Measurements from ENCODE around the gene MCF2L.

Gene MCF2L

GRCh38 chr13:113141601-113141970, 172.6 kb downstream of the MCF2L start:
- H3K27ac ChIP-seq = no peak overlapping the region
- in situ Hi-C loops (cut with HindIII; ENCODE audit: low pct_ligation_motif_present, low sequenced_read_pairs) = no loop called here
- TF ChIP-seq CTCF (IDR thresholded peaks at IDR 0.05; ENCODE audit: low read depth, low read length, missing control alignments) = no peak
- H3K4me3 ChIP-seq (ENCODE audit: low read depth, low read length) = no peak overlapping the region
- DNase-seq = no peak
- H3K27me3 ChIP-seq (replicated peaks) = peaks cover 4% of the 10 kb centered on the region
- H3K36me3 ChIP-seq (replicated peaks) = no peaks in the 10 kb centered on the region

- no peak for TF ChIP-seq CTCF (IDR thresholded peaks at IDR 0.05; ENCODE audit: low read depth, low read length, missing control alignments)
- Histone ChIP-seq H3K4me3 (ENCODE audit: low read depth, low read length) (no peak overlapping the region), H3K27ac (no peak overlapping the region), H3K36me3 (replicated peaks) (no peaks in the 10 kb centered on the region), H3K27me3 (replicated peaks) (peaks cover 4% of the 10 kb centered on the region)
- in situ Hi-C loops (cut with HindIII; ENCODE audit: low pct_ligation_motif_present, low sequenced_read_pairs) = no loop called here
- DNase-seq = no peak
These were observed 173.9 kb downstream of the MCF2L start for GRCh38 chr13:113142876-113143275.

GRCh38 chr13:113143466-113144254, 174.6 kb downstream of the MCF2L start:
- no peak for TF ChIP-seq CTCF (IDR thresholded peaks at IDR 0.05; ENCODE audit: low read depth, low read length, missing control alignments)
- H3K27ac ChIP-seq = no peak overlapping the region
- no peaks in the 10 kb centered on the region for H3K36me3 ChIP-seq (replicated peaks)
- in situ Hi-C loops (cut with HindIII; ENCODE audit: low pct_ligation_motif_present, low sequenced_read_pairs) = no loop called here
- DNase-seq = no peak
- peaks cover 4% of the 10 kb centered on the region for H3K27me3 ChIP-seq (replicated peaks)
- H3K4me3 ChIP-seq (ENCODE audit: low read depth, low read length) = no peak overlapping the region

- Histone ChIP-seq H3K27ac (no peak overlapping the region), H3K27me3 (replicated peaks) (peaks cover 4% of the 10 kb centered on the region), H3K4me3 (ENCODE audit: low read depth, low read length) (no peak overlapping the region), H3K36me3 (replicated peaks) (no peaks in the 10 kb centered on the region)
- DNase-seq = no peak
- in situ Hi-C loops (cut with HindIII; ENCODE audit: low pct_ligation_motif_present, low sequenced_read_pairs) = no loop called here
- TF ChIP-seq CTCF (IDR thresholded peaks at IDR 0.05; ENCODE audit: low read depth, low read length, missing control alignments) = no peak
These were observed 175.2 kb downstream of the MCF2L start for GRCh38 chr13:113144255-113144629.

GRCh38 chr13:113145496-113145895, 176.5 kb downstream of the MCF2L start:
- in situ Hi-C loops (cut with HindIII; ENCODE audit: low pct_ligation_motif_present, low sequenced_read_pairs) = no loop called here
- Histone ChIP-seq H3K36me3 (replicated peaks) (no peaks in the 10 kb centered on the region), H3K27me3 (replicated peaks) (peaks cover 4% of the 10 kb centered on the region), H3K27ac (no peak overlapping the region), H3K4me3 (ENCODE audit: low read depth, low read length) (no peak overlapping the region)
- no peak for TF ChIP-seq CTCF (IDR thresholded peaks at IDR 0.05; ENCODE audit: low read depth, low read length, missing control alignments)
- DNase-seq = no peak

Measured in brain microvascular endothelial cell (primary cell).